ENCODE results near the gene DNAJC1. TPM values are rescaled to one million over a fixed set of nuclear protein-coding genes. Genes with fewer than 3 reads are reported as not detected.

DNAJC1 gene
- total RNA-seq (2014; rRNA removed; shearing (Covaris generic)) = 35.8 and 43.9 TPM in 2 replicates

GRCh38 chr10:22003177-22003963 is at the start of gene DNAJC1:
DNAJC1 (minus strand) TSS chr10:22003730; CDS start chr10:22003434, 296 bp downstream.

Small RNA genes lying within 50 kb of the gene (small RNA-seq; reads per million reads assigned to genes)
- gene RN7SKP219 (not detected), gene RN7SKP37 (0.21 reads per million)

Other genes with a start within 250 kb of the DNAJC1 start
- not detected in 2 replicates for gene EBLN1, start 214.3 kb upstream of the DNAJC1 start, total RNA-seq (2014; rRNA removed; shearing (Covaris generic))

Data from A375 (cell line).